ENCODE measurements around the gene NAPA.

Gene NAPA

GRCh38 chr19:47450478-47450877 lies 64.4 kb downstream of the NAPA start:
- DNase-seq, result no peak

GRCh38 chr19:47448360-47448727 lies 66.5 kb downstream of the NAPA start:
- no peak for DNase-seq

DNA sequence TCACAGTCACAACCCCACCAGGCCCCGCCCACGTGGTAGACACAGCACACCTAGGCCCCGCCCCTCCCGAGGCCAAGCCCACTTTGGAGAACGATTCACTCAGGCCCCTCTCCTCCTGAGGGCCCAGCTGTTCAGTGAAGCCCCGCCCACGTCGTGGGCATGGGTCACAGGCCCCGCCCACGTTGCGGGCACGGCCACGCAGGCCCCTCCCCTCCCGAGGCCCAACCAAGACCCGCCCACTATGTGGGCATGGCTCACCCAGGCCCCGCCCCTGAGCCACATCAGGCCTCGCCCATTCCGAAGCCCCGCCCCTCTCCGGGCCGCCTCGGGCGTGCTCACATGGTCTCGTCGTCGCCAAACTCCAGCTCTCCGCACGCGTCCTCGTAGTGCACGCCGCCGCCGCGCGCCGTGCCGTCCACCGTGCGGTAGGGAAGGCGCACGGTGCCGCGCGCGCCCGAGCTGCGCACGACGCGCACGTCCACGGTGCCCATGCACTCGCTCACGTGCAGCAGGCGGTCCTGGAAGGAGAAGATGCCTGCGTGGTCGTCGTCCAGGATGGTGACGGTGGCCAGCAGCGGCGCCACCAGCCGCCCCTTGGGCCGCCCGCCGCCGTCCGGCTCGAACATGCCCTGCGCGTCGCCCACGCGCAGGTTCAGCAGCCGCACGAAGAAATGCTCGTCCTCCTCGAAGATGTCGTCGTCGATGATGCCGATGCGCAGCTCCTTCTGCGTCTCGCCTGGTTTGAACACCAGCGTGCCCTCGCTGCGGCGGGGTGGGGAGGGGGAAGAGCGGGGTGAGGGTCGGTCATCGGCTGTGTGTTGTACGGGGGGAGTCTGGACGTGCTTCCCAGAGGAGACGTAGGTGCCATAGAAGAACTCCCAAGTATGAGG lies 67.1 kb downstream of the NAPA start:
- no peak for DNase-seq

DNA sequence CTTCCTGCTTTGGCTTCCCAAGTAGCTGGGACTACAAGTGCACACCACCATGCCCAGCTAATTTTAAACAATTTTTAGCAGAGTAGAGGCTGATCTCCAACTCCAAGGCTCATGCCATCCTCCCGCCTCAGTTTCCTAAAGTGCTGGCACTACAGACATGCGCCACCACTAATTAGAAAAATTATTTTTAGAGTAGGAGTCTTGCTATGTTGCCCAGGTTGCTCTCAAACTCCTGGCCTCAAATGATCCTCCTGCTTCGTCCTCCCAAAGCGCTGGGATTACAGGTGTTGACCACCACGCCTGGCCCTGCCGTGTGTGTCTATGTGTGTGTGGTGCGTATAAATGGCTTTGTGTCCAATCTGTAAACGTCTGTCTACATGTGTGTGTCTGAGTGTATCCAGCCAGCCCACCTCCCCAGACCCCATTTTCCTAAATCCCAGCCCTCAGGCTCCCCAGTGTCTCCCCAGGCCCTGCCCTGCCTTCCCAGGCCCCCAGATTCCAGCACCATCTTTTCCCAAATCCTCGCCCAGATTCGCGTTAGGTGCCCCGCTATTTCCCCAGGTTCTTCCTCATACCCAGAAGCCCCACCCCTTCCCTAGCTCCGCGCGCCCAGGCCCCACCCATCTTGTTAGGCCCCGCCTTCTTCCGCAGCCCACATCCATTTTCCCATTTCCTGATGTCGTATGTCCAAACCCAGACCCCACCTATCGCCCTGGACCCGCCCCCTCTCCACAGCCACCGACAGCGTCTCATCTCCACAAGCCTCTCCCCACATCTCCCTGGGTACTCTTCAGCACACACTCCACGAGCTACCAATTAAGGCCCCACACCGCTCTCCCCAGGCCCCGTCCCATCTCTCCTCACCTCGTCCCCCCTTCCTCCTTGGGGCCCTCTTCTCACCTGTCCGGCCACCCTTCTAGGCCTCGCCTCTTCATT lies 68.1 kb downstream of the NAPA start:
- no peak for DNase-seq

DNA sequence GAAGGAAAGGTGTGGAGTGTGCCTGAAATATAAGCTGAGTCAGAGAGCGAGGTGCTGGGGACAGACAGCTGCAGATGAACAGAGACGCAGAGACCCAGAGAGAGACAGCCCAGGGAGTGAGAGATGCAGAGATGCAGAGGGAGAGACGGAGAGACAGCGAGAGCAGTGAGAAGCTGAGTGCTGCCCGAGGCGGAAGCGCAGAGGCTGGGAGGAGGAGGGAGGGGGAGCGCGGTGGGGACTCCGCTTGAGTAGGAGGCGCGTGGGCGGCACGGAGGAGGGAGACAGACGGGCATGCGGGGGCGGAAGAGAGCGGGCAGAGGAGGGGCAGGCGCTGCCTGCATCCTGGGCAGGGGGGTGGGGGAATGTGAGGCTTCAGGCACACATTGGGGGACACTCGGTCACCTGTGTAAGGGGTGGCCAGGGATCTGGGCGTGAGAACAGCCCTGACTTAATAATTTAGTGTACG lies 68.9 kb downstream of the NAPA start:
- no peak for DNase-seq

- no peak for DNase-seq
Observed at GRCh38 chr19:47445527-47445926, 69.3 kb downstream of the NAPA start.

- DNase-seq, result no peak
Observed at GRCh38 chr19:47444388-47444821, 70.5 kb downstream of the NAPA start.

DNA sequence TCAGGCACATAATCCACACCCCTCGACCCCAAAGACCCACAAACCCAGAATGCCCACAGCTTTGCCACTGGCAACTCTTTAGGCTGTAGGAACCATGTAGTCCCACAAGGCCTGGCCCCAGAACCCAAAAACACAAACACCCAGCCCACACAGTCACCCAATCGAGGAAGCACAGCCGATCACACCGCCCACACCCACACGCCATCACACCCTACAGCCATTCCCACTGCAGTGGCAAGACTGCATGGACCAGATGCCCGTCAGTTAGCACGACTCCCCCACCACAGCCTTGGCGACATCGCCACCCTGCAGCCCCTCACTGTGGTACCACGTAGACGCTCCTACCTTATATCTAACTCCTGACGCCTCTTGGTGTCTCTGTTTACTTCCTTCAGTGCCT lies 71.5 kb downstream of the NAPA start:
- no peak for DNase-seq

DNA sequence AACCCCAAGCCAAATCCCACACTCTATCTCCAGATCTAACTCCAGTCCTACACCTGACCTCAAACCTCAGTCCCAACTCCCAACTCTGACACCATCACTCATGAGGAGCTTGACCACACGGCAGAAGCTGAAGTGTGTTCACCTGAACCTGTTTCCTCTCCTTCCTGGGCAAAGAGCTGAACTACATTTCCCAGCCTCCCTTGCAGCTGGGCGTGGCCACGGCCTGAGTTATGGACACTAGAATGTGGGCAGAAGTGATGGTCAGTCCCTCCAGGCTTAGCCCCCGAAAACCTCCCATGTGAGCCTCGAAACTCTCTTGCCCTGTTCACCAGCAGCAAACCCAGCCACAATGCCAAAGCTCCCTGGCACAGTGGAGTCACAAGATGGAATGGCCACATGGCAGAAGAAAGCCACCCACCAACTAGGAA lies 76.1 kb downstream of the NAPA start:
- no peak for DNase-seq

All from NCI-H2081 treated with DMSO at 0.1 percent for 48 hours (cell line).